Left lung (tissue), 10 donors: Measurements from ENCODE around the gene LARGE1. TPM values are rescaled to one million over a fixed set of nuclear protein-coding genes. Genes with fewer than 3 reads are reported as not detected.

Experiments
- ATAC-seq: fragments of 200-7000 bp; cut with Tn5 transposase; one replicate; pipeline ENCODE4 v1.9.1; 2020; ENCODE audit warnings: moderate library complexity
- DNase-seq, 4 donors: peaks; one replicate each; pipeline ENCODE4 v3.0.0-alpha.2; 2013 to 2020
- H3K27ac ChIP-seq, 2 donors: fragments of 200-600 bp; sonication (generic) in 1 of 2; one replicate each; pipeline versions ENCODE4 v1.5.0 to v1.8.0; 2020 to 2021
- H3K27me3 ChIP-seq, 2 donors: fragments of 200-600 bp; sonication (generic) in 1 of 2; one replicate each; pipeline versions ENCODE4 v1.5.0 to v1.8.0; 2020 to 2021
- H3K36me3 ChIP-seq, 2 donors: fragments of 200-600 bp; sonication (generic) in 1 of 2; one replicate each; pipeline versions ENCODE4 v1.5.0 to v1.8.0; 2020 to 2021
- H3K4me1 ChIP-seq, 2 donors: fragments of 200-600 bp; one replicate each; pipeline ENCODE4 v1.8.0; 2021
- H3K4me3 ChIP-seq, 2 donors: fragments of 200-600 bp; sonication (generic) in 1 of 2; one replicate each; pipeline versions ENCODE4 v1.5.0 to v1.8.0; 2020 to 2021; ENCODE audit warnings: mild to moderate bottlenecking in 1 of 2
- H3K9me3 ChIP-seq, 2 donors: fragments of 200-600 bp; sonication (generic) in 1 of 2; one replicate each; pipeline versions ENCODE4 v1.5.0 to v1.8.0; 2020 to 2021
- intact Hi-C, 2 donors: fragments of 100-400 bp; cut with DNase I; formaldehyde crosslinking; loops; one replicate each; pipeline versions ENCODE4 v1.11.2 to v1.14.2; 2022
- polyA plus RNA-seq, 6 donors: library from polyadenylated mRNA; unstranded; fragments of 120-200 nt; gene quantifications; one replicate each; pipeline ENCODE4 v1.2.1, GENCODE V29; 2013; ENCODE audit not compliant: insufficient read length in 6 of 6
- total RNA-seq, 2 donors: library from RNA; stranded (reverse); fragmentation: NEBNext Ultra II Directional; extraction: Animal tissue kit (Norgen Biotek cat#: 25700); gene quantifications; one replicate each; pipeline ENCODE4 v1.2.1, GENCODE V29; 2021
- TF ChIP-seq, protein P1 (sequence below), 2 donors: fragments of 200-600 bp; sonication (generic) in 1 of 2; IDR thresholded peaks; one replicate each; pipeline versions ENCODE4 v1.5.0 to v1.8.0; 2021; ENCODE audit warnings: antibody characterized with exemption in 2 of 2
- donor health status: DM: no; HTN: yes; CAD: no.
- donor health status: DM: no; HTN: no; CAD: no.

LARGE1 gene
- total and polyA plus RNA-seq, 8 donors = 22.4 to 36.1 (median 33.2) TPM

DNA sequence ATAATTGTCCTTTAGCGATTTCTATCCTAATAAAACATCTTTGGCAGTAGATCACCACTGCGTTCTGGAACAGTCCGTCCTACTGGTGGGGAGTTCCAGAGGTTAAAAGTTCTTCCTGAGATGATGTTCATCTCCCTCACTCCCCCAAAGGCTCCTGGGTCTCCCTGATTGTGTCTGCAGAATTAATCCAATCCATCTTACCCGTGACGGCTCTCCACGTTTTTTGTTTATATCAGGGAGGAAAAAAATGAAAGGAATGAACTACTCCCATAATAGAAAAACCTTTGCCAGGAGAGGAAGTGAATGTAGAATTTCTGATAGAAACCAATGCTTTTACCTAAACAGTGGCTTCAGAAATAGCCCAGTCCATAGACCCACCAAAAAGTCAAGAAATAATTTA, 81.6 kb downstream of the LARGE1 start:
- Histone ChIP-seq H3K36me3 (no peaks in the 10 kb centered on the region), H3K27me3 (no peaks in the 10 kb centered on the region), H3K4me3 (no peak overlapping the region), H3K27ac (no peak overlapping the region), H3K4me1 (no peaks in the 10 kb centered on the region), H3K9me3 (no peaks in the 10 kb centered on the region)
- no peak for DNase-seq
- intact Hi-C loops = no loop called here
- TF ChIP-seq, protein P1, sequence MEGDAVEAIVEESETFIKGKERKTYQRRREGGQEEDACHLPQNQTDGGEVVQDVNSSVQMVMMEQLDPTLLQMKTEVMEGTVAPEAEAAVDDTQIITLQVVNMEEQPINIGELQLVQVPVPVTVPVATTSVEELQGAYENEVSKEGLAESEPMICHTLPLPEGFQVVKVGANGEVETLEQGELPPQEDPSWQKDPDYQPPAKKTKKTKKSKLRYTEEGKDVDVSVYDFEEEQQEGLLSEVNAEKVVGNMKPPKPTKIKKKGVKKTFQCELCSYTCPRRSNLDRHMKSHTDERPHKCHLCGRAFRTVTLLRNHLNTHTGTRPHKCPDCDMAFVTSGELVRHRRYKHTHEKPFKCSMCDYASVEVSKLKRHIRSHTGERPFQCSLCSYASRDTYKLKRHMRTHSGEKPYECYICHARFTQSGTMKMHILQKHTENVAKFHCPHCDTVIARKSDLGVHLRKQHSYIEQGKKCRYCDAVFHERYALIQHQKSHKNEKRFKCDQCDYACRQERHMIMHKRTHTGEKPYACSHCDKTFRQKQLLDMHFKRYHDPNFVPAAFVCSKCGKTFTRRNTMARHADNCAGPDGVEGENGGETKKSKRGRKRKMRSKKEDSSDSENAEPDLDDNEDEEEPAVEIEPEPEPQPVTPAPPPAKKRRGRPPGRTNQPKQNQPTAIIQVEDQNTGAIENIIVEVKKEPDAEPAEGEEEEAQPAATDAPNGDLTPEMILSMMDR (IDR thresholded peaks at IDR 0.05) = no peak
- ATAC-seq = no peak

DNA sequence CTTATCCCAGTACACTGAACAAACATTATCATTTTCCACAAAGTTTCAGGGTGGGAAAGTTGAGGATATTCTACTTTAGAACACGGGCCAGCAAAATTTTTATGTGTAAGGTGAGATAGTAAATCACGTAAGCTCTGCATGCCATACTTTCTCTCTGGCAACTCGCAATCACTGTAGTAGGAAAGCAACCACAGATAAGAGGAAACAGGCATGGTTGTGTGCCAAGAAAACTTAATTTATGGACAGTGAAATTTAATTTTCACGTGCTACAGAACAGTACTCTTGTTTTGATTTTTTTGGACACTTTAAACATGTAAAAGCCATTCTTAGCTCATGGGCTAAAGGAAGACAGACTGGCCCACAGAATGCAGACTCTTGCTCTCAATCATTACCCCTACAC, 82.5 kb downstream of the LARGE1 start:
- no peak for DNase-seq
- ATAC-seq = no peak
- H3K27ac ChIP-seq = no peak overlapping the region
- no peaks in the 10 kb centered on the region for H3K4me1 ChIP-seq
- TF ChIP-seq, protein P1 (IDR thresholded peaks at IDR 0.05) = no peak
- no peaks in the 10 kb centered on the region for H3K27me3 ChIP-seq
- no peaks in the 10 kb centered on the region for H3K36me3 ChIP-seq
- H3K9me3 ChIP-seq = no peaks in the 10 kb centered on the region
- intact Hi-C loops = no loop called here
- H3K4me3 ChIP-seq = no peak overlapping the region

DNA sequence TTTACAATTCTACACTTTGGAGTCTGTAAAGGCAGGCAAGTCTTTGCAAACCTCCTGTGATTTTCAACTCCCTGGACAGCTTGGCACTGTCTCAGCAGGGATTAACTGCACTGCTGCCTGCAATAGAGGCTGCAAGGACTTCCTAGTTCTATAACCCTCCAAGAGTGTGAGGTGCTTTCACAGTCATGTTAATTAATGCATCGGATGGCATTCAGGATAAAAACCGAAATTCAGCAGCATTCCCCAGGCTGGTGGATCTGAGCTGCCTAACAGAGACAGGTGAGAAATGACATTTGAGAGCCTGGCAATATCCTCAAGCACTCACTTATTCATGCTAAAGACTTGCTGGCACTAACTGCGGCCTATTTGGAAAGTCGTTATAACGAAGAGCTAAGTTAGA, 85.0 kb downstream of the LARGE1 start:
- Histone ChIP-seq H3K36me3 (no peaks in the 10 kb centered on the region), H3K4me1 (no peaks in the 10 kb centered on the region), H3K27ac (no peak overlapping the region), H3K9me3 (no peaks in the 10 kb centered on the region), H3K27me3 (no peaks in the 10 kb centered on the region), H3K4me3 (no peak overlapping the region)
- intact Hi-C loops = no loop called here
- peak; percentile 46 for ATAC-seq
- TF ChIP-seq, protein P1 (IDR thresholded peaks at IDR 0.05) = no peak
- no peak for DNase-seq

DNA sequence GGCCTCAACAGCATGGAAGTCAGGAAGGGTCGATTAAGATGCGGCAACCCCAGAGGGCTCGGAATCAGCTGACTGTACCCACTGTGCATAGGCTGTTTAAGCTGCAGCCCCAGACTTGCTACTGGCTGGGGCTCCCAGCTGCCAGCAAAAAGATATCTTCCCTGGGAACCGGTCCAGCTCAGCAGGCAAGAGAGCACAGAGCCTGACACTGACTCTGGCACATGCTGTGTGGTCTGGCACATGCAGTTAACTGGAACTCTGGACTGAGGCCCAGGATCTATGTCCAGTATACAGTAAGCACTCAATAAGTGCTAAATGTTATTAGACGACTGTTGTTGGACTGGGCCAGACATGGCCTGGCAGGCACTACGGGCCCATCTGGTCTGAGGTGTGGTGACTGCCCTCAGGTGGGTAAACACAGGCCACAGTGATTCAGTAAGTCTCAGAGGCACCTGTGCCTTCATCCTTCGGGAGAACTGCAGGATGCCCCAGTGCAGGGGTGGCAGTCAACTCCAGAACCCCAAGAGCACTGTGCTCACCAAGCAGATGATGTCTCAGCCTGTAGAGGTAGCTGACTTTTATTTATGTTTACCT, 87.6 kb downstream of the LARGE1 start:
- no peak for ATAC-seq
- no peak for DNase-seq
- no peaks in the 10 kb centered on the region for H3K4me1 ChIP-seq
- no peak overlapping the region for H3K27ac ChIP-seq
- no peaks in the 10 kb centered on the region for H3K27me3 ChIP-seq
- no peaks in the 10 kb centered on the region for H3K9me3 ChIP-seq
- intact Hi-C loops = no loop called here
- no peaks in the 10 kb centered on the region for H3K36me3 ChIP-seq
- H3K4me3 ChIP-seq = no peak overlapping the region
- TF ChIP-seq, protein P1 (IDR thresholded peaks at IDR 0.05) = no peak

DNA sequence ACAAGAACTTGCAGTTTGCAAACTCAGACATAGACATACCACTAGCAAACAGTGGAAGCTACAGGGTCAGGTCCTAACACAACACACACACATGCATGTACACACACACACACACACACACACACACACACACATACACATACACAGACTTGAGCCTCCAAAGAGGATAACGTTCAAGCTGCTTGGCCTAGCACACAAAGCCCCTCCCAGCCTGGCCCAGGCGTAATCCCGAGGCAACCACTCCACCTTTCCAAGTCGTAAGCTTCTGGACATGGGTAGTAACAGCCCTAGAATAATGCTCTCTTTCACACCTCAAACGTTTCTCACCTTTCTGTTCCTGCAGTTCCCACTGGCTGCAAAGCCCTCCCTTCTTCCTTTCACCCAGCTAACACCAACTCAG, 88.6 kb downstream of the LARGE1 start:
- no peaks in the 10 kb centered on the region for H3K27me3 ChIP-seq
- no peaks in the 10 kb centered on the region for H3K9me3 ChIP-seq
- no peaks in the 10 kb centered on the region for H3K4me1 ChIP-seq
- TF ChIP-seq, protein P1 (IDR thresholded peaks at IDR 0.05) = no peak
- DNase-seq (no peak), ATAC-seq (no peak)
- no peak overlapping the region for H3K4me3 ChIP-seq
- intact Hi-C loops = no loop called here
- H3K27ac ChIP-seq = no peak overlapping the region
- H3K36me3 ChIP-seq = no peaks in the 10 kb centered on the region
